ENCODE results near the gene SEMA7A. TPM values are rescaled to one million over a fixed set of nuclear protein-coding genes. Genes with fewer than 3 reads are reported as not detected.

SEMA7A gene
- total and polyA plus RNA-seq, 2 experiments from 2014 or later = 2.4 to 9.5 TPM

DNA sequence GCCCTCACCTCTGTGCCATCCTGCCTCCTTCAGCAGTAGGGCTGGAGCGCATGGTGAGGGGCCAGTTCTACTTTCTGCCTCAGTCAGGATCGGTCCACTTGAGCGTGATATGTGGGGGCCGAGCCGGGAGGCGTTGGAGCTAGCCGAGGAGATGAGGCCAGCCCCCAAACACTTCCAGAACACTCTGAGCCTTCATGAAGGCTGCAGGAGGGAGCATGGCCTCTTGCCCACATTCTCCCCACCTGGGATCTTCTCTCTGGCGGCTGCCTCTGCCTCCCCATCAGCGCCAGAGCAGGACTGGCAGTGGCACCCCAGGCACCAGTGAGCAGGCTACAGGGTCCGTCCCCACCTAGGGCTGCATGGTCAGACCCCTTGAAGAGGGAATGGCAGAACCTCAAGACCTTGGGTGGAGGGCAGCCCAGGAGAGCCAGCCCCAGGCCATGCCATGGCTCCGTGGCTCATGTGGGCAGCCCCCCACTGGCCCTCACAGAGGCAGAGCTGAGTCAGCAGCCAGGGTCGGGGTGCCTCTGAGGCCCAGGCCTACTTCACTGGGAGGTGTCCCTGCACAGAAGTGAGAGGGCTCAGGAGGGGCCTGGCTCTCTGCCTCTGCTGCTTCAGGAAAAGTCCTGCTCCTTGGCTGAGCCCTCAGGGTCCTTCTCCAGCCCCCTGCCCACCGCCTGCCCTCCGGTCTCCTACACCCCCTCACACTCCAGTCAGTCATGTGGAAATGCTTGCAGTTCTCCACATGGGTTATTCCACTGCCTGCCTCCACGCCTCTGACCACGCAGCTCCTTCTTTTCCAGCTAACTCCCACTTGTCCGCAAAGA lies 38.2 kb downstream of the SEMA7A start:
- Histone ChIP-seq H3K9me2 (replicated peaks; ENCODE audit: insufficient read depth) (no peaks in the 10 kb centered on the region), H3K79me2 (no peaks in the 10 kb centered on the region), H3K9me3 (ENCODE audit: low read depth) (no peaks in the 10 kb centered on the region), H3K4me2 (no peak overlapping the region), H3K4me3 (no peak overlapping the region), H3K4me1 (ENCODE audit: insufficient read depth) (peaks cover 28% of the 10 kb centered on the region), H3K27me3 (no peaks in the 10 kb centered on the region), H3K27ac (peak overlapping the region; percentile 88), H4K20me1 (ENCODE audit: insufficient read depth, poor library complexity, severe bottlenecking) (no peaks in the 10 kb centered on the region), H2AFZ (no peak overlapping the region), H3K36me3 (replicated peaks; ENCODE audit: insufficient read depth, low read depth) (no peaks in the 10 kb centered on the region)
- TF ChIP-seq EZH2phosphoT487 (IDR thresholded peaks at IDR 0.05; ENCODE audit: low read depth, severe bottlenecking, unreplicated experiment) = no peak
- no peak for DNase-seq (ENCODE audit: low spot score)
- WGBS (ENCODE audit: low lambda C conversion rate, missing lambda C conversion rate) = 91% methylated on average over 17 of the region's 17 CpGs

DNA sequence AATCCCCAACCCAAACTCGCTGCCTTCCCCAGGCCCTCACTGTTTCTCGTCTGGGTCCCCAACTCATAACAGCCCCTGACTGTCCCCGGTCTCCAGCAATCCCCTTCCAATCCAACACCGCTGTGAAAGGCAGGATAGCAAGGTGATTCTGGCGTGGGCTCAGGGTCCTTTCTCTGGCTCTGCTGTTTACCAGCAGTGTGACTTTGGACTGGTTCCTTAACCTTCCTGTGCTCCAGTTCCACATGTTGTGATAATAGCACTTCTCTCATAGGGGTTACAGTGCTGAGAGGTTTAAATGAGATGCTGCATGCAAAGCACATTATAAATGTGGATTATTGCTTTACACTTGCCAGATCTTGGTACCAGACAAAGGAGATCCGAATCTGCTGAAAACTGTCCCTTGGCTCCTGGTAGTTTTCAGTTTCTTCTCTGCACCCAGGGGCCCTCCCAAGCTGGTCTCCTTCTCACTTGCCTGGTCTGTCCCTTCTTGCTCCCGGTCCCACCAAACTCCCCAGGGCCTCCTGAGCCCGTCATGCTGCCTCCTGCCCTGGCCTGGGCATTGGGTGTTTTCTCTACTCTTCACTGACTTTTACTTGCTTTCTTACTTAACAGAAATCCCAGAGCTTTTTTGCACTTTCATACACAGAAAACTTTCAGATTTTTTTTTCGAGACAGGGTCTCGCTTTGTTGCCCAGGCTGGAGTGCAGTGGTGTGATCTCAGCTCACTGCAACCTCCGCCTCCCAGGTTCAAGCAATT lies 39.5 kb downstream of the SEMA7A start:
- H4K20me1 ChIP-seq (ENCODE audit: insufficient read depth, poor library complexity, severe bottlenecking) = no peaks in the 10 kb centered on the region
- no peak overlapping the region for H3K4me2 ChIP-seq
- 93% methylated on average over 11 of the region's 11 CpGs for WGBS (ENCODE audit: low lambda C conversion rate, missing lambda C conversion rate)
- TF ChIP-seq, protein P1, sequence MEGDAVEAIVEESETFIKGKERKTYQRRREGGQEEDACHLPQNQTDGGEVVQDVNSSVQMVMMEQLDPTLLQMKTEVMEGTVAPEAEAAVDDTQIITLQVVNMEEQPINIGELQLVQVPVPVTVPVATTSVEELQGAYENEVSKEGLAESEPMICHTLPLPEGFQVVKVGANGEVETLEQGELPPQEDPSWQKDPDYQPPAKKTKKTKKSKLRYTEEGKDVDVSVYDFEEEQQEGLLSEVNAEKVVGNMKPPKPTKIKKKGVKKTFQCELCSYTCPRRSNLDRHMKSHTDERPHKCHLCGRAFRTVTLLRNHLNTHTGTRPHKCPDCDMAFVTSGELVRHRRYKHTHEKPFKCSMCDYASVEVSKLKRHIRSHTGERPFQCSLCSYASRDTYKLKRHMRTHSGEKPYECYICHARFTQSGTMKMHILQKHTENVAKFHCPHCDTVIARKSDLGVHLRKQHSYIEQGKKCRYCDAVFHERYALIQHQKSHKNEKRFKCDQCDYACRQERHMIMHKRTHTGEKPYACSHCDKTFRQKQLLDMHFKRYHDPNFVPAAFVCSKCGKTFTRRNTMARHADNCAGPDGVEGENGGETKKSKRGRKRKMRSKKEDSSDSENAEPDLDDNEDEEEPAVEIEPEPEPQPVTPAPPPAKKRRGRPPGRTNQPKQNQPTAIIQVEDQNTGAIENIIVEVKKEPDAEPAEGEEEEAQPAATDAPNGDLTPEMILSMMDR (IDR thresholded peaks at IDR 0.05; ENCODE audit: poor library complexity) = no peak
- TF ChIP-seq EZH2 (IDR thresholded peaks at IDR 0.05; ENCODE audit: borderline replicate concordance) (no peak), EZH2phosphoT487 (IDR thresholded peaks at IDR 0.05; ENCODE audit: low read depth, severe bottlenecking, unreplicated experiment) (no peak)
- no peak overlapping the region for H3K27ac ChIP-seq
- DNase-seq (ENCODE audit: low spot score) = no peak
- no peak overlapping the region for H3K4me3 ChIP-seq
- H3K36me3 ChIP-seq (replicated peaks; ENCODE audit: insufficient read depth, low read depth) = no peaks in the 10 kb centered on the region
- H3K4me1 ChIP-seq (ENCODE audit: insufficient read depth) = peaks cover 40% of the 10 kb centered on the region
- H3K79me2 ChIP-seq = no peaks in the 10 kb centered on the region
- no peaks in the 10 kb centered on the region for H3K27me3 ChIP-seq
- H3K9me2 ChIP-seq (replicated peaks; ENCODE audit: insufficient read depth) = no peaks in the 10 kb centered on the region
- no peak overlapping the region for H2AFZ ChIP-seq
- H3K9me3 ChIP-seq (ENCODE audit: low read depth) = no peaks in the 10 kb centered on the region

DNA sequence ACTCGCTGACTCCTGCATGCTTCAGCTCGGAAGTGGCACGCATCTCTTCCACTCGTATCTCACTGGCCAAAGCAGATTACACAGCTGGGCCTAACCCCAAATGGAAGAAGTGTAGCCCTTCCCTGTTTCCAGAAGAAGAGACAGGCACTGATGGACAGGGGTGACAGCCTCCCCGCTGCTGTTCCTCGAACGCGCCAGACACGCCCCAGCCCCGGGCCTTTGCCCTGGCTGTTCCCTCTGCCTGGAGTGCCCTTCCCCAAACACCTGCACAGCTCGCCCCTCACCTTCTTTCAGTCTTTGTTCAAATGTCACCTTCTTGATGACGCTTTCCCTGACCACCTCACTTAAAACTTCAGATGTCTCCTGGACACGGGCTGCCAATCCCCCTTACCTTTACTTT lies 40.3 kb downstream of the SEMA7A start:
- 95% methylated on average over 13 of the region's 13 CpGs for WGBS (ENCODE audit: low lambda C conversion rate, missing lambda C conversion rate)
- no peak for DNase-seq (ENCODE audit: low spot score)
- Histone ChIP-seq H3K27me3 (no peaks in the 10 kb centered on the region), H3K9me3 (ENCODE audit: low read depth) (no peaks in the 10 kb centered on the region), H3K4me1 (ENCODE audit: insufficient read depth) (peaks cover 45% of the 10 kb centered on the region), H3K4me2 (no peak overlapping the region), H2AFZ (no peak overlapping the region), H3K9me2 (replicated peaks; ENCODE audit: insufficient read depth) (no peaks in the 10 kb centered on the region), H4K20me1 (ENCODE audit: insufficient read depth, poor library complexity, severe bottlenecking) (no peaks in the 10 kb centered on the region), H3K79me2 (no peaks in the 10 kb centered on the region), H3K4me3 (no peak overlapping the region), H3K36me3 (replicated peaks; ENCODE audit: insufficient read depth, low read depth) (no peaks in the 10 kb centered on the region), H3K27ac (no peak overlapping the region)
- TF ChIP-seq, protein P1 (IDR thresholded peaks at IDR 0.05; ENCODE audit: poor library complexity) = no peak

DNA sequence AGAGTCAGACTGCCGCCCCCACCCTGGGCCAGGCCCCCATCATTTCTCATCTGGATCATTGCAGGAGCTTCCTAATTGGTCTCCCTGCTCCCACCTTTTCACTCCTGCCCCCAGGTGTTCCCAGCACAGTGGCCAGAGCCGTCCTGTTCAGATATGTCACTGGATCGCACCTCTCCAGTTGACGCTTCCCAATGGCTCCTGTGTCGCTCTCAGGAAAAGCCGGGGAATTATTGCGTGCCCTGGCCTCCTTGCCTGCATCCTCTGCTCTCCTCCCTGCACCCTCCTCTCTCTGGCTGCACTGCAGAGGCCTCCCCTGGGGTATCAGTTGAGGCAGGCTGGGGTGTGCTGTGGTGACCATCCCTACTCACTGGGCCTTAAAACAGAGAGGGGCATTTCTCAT lies 40.9 kb downstream of the SEMA7A start:
- 86% methylated on average over 7 of the region's 7 CpGs for WGBS (ENCODE audit: low lambda C conversion rate, missing lambda C conversion rate)
- TF ChIP-seq EZH2 (IDR thresholded peaks at IDR 0.05; ENCODE audit: borderline replicate concordance) = no peak
- no peak for TF ChIP-seq EZH2phosphoT487 (IDR thresholded peaks at IDR 0.05; ENCODE audit: low read depth, severe bottlenecking, unreplicated experiment)
- TF ChIP-seq, protein P1 (IDR thresholded peaks at IDR 0.05; ENCODE audit: poor library complexity) = no peak
- Histone ChIP-seq H3K9me2 (replicated peaks; ENCODE audit: insufficient read depth) (no peaks in the 10 kb centered on the region), H3K27ac (no peak overlapping the region), H3K4me1 (ENCODE audit: insufficient read depth) (peaks cover 50% of the 10 kb centered on the region), H3K79me2 (no peaks in the 10 kb centered on the region), H3K27me3 (no peaks in the 10 kb centered on the region), H3K36me3 (replicated peaks; ENCODE audit: insufficient read depth, low read depth) (no peaks in the 10 kb centered on the region), H3K4me3 (no peak overlapping the region), H2AFZ (no peak overlapping the region), H3K9me3 (ENCODE audit: low read depth) (no peaks in the 10 kb centered on the region), H3K4me2 (peak overlapping the region; percentile 25), H4K20me1 (ENCODE audit: insufficient read depth, poor library complexity, severe bottlenecking) (no peaks in the 10 kb centered on the region)
- no peak for DNase-seq (ENCODE audit: low spot score)

Measured in hepatocyte (in vitro differentiated cells).